Ecto neural progenitor cell (in vitro differentiated cells): ENCODE data around the gene PPFIA4.

Experiments used
- DNase-seq: peaks from one replicate; pipeline ENCODE4 v3.0.0-alpha.2; 2018; ENCODE audit warnings: low spot score

The PPFIA4 gene

GRCh38 chr1:203084588-203085527 is 58.6 kb downstream of the PPFIA4 start:
- peak; percentile 66 for DNase-seq

- DNase-seq = peak; percentile 45
These were observed 59.5 kb downstream of the PPFIA4 start, which contains the start of gene MYOG for GRCh38 chr1:203085528-203086406. TSS of gene MYOG (minus strand) at chr1:203086012. CDS start at chr1:203085961, 51 bp downstream.

- peak; percentile 23 for DNase-seq
These were observed 60.9 kb downstream of the PPFIA4 start for GRCh38 chr1:203086992-203087763.

GRCh38 chr1:203088441-203088840 is 62.1 kb downstream of the PPFIA4 start:
- DNase-seq = peak; percentile 19

GRCh38 chr1:203089001-203089650 is 62.8 kb downstream of the PPFIA4 start:
- peak; percentile 2 for DNase-seq

DNA sequence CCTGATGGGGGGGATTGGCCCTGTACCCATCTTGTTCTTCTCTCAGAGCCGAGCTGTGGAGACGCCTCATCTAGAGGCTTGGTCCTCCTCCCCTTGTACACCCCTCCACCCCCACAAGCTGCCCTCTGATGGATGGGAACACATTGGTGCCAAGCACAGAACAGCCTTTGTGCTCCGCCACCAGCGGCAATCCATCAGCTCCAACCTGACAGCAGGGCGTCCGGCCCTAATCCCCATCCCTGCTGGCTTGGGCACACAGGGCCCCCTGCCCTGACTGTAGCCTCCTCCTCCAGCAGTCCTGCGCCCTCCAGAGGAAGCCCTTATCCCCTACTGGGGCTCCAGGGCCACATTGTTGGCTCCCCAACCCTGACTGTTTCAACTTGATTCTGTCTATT is 63.4 kb downstream of the PPFIA4 start:
- DNase-seq = peak; percentile 52

DNA sequence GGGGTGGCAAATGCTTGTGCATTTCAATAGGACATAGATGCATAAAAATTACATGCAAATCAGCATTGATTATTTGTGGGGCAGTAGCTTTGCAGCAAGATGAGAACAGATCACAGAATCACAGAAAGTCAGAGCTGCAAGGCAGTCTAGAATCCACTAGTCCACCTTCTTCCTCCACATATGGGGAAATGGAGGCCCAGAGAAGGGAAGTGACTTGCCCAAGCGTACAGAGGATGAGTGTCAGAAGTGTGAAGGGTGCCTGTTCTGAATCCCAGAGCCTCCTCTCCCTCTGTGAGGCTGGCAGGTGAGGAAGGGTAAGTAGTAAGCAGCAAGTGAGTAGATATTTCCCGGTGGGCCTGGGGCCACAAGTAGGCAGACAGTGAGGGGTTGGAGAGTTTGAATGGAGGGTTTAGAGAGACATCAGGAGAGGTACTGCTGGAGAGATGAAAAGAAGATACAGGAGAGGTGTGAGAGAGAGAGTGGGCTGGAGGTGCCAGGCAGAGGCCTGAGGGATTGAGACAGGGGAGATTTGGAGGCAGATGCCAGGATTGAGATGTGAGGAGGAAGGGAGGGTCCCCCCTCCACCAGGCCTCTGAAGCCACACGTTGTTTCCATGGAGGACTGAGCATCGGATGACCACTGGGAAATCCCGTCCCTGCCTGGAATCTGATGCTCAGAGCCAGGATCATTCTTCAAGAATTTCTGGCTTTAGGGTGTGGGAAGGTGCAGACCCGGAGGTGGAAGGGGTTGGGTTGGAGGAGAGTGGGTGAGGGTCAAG is 64.3 kb downstream of the PPFIA4 start:
- DNase-seq = peak; percentile 29

DNA sequence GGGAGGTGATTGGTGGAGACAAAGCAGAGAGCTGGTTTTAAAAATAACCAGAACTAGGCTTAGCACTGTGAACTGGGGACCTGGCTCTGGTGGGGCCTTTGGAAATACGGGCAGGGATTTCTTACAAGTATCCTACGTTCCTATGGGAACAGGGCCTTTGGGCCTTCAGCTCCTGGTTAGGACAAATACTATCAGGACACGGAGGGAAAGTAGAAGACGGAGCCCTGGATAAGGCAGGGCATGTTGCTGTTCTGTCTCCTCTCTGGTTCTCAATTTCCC is 64.8 kb downstream of the PPFIA4 start:
- peak; percentile 34 for DNase-seq

GRCh38 chr1:203091761-203092330 is 65.6 kb downstream of the PPFIA4 start:
- peak; percentile 29 for DNase-seq

GRCh38 chr1:203093754-203094410 is 67.6 kb downstream of the PPFIA4 start:
- no peak for DNase-seq

- no peak for DNase-seq
These were observed 68.9 kb downstream of the PPFIA4 start for GRCh38 chr1:203095061-203095690.

- no peak for DNase-seq
These were observed 70.3 kb downstream of the PPFIA4 start for GRCh38 chr1:203096566-203096965.

DNA sequence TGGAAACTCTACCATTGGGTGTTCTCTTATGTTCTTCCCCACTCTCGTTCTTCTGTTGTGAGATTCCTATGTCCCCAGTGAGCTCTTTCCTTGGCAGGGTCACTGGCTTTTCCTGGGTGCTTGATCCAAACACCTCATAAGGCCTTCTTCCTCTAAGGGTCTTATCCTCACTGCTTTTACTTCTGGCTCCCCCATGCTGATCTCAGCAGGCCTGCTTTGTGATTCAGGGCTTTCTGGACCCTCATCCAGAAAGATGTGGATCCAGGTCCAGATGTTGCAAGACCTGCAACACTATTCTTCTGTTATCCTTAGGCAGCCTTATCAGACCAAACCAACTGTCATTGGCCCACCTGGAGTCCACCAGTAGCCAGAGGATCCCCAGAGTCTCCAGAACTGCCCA is 70.7 kb downstream of the PPFIA4 start:
- DNase-seq = no peak

DNA sequence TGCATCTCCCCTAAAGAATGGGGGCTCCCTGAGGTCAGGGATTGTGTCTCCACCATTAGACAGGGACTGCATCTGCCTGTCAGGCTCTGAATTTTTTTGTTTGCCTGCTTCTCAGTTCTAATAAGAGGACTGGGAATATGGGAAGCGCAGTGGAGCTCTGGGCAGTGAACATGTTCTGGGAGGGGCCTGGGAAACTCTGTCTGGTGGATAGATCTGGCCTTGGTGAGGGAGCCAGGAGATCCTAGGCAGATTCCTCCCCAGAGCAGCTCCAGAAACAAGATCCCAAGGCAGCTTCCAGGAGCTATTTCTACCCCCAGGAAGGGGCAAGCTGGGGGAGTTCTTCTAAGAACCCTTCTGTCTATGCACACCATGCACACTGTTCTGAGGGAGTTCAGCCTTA is 72.2 kb downstream of the PPFIA4 start:
- DNase-seq = peak; percentile 23

DNA sequence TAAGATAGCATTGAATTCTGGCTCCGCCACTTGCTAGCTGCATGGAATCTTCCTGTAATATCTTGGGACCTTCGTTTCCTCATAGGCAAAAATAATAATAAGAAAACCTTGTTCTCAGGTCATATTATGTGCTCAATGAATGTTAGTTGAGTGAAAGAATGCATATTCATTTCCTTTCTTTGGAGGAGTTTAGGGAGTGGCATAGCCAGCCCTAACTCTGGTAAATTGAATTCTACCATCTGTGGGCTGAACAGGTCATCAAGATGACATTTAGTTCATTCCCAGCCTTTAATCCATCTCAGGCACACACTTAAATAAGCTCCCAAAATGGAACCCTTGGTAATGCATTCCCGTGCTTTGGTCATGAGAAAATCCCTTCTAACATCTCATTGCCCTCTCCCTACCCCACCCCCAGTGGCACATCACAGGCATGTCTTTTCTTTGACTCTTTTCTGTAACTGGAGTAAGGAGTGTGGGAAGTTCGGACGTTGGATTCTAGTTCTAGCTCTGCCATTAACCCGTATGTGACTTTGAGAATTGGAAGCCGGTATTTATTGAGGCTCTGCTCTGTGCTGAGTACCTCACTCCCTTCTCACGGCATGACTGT is 72.7 kb downstream of the PPFIA4 start:
- peak; percentile 17 for DNase-seq

DNA sequence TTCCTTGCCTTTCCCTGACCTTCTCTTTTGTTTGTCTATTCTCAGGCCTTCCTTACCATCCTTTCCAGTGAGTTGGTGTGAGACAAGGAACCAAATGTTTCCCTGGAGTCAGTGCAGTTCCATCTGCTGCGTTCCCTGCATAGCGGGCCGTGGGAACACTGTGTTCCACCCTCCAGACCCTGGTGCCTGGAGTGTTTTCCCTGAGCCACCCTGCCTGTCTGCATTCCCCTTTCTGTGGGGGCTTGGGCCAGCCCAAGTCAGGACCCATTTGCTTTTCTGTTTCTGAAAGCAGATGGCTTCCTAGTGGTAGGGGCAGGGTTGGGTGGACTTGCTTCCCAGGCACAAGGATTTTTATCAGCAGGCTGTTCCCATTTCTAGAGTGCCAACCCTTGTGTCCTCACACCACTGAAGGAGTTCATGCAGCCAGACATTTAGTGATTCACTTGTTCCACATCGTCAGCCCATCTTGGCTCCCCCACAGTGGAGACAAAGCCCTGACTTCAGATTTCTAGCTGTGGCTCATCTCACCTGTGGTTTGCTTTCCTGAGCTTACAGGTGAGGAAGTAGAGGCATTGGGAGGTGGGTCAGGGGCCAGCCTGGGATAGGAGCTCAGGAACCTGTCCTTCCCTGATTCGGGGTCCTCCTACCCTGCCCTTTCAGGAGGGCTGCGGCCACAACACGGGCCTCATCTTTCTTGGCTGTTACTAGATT is 73.7 kb downstream of the PPFIA4 start:
- DNase-seq = peak; percentile 19

- DNase-seq = no peak
These were observed 74.2 kb downstream of the PPFIA4 start for GRCh38 chr1:203100516-203100869.
